ENCODE measurements around the gene PRM3. TPM values are rescaled to one million over a fixed set of nuclear protein-coding genes. Genes with fewer than 3 reads are reported as not detected.
A peak's percentile ranks its signal among the peaks of the same experiment; 100 is the strongest.

PRM3 gene
- total and polyA plus RNA-seq, 2 donors (not counting 1 experiment from before 2014, with no cell fraction given), result not detected

DNA sequence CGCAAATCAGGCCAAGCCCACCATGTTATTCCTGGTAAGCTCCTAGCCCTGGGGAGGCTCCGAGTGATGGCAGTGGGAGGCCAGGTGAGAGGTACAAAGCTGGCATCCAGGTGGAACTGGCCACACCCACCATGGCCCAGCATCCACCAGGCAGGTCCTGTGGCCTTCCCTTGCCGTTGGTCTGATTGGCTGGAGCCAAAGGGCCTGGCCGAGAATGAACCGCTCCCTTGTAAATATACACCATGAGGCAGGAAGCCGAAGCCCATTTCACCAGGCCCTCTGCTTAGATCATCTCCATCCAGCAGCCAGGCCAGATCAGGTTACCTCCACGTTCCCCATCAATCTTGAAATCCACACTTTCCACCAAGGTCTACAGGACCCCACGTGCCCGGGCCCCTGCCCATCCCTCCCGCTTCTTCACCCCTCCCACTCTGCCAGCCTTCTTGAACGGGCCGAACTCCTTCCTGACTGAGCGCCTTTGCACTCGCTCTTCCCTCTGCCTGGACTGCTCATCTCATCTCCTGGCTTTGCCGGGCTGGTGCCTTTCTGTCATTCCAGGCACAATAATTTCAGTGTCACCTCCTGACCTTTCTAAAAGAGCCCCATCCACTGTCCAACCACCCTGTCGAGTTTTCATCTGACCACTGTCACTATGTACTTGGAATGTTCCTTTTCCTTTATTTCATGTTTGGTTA is 23.2 kb downstream of the PRM3 start:
- ChIA-PET CTCF (interaction anchor here (0.7 to 1.1 kb wide), 2 partner anchors 61 to 285 kb away, joined by 3 read pairs; no protein-coding TSS in a partner anchor), POLR2A (interaction anchor here (0.7 to 1.4 kb wide), 6 partner anchors 19 to 106 kb away, joined by 3 to 5 read pairs (median 4); no protein-coding TSS in a partner anchor)
- TF ChIP-seq EZH2 (IDR thresholded peaks at IDR 0.05; ENCODE audit: borderline replicate concordance, insufficient read depth, low read depth, low read length, poor library complexity, severe bottlenecking), result no peak
- TF ChIP-seq, protein P1, sequence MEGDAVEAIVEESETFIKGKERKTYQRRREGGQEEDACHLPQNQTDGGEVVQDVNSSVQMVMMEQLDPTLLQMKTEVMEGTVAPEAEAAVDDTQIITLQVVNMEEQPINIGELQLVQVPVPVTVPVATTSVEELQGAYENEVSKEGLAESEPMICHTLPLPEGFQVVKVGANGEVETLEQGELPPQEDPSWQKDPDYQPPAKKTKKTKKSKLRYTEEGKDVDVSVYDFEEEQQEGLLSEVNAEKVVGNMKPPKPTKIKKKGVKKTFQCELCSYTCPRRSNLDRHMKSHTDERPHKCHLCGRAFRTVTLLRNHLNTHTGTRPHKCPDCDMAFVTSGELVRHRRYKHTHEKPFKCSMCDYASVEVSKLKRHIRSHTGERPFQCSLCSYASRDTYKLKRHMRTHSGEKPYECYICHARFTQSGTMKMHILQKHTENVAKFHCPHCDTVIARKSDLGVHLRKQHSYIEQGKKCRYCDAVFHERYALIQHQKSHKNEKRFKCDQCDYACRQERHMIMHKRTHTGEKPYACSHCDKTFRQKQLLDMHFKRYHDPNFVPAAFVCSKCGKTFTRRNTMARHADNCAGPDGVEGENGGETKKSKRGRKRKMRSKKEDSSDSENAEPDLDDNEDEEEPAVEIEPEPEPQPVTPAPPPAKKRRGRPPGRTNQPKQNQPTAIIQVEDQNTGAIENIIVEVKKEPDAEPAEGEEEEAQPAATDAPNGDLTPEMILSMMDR (IDR thresholded peaks at IDR 0.05), result no peak
- Mint-ChIP-seq H3K4me1 (peaks cover 40% of the 10 kb centered on the region), H3K27me3 (no peaks in the 10 kb centered on the region), H3K9me3 (ENCODE audit: insufficient read depth) (no peaks in the 10 kb centered on the region), H3K4me3 (peak overlapping the region; percentile 6), H3K27ac (peak overlapping the region; percentile 46)
- H3K79me2 ChIP-seq (ENCODE audit: control insufficient read depth, insufficient read depth, low read length), result peaks cover 14% of the 10 kb centered on the region
- no peak for ATAC-seq (ENCODE audit: low read depth)
- peaks cover 26 to 31% of the 10 kb centered on the region in 2 donors for H3K4me1 ChIP-seq (ENCODE audit: control insufficient read depth in 2 of 2, insufficient read depth in 2 of 2, low read length in 2 of 2)
- H2AFZ ChIP-seq (ENCODE audit: insufficient read depth, low read depth, low read length, poor library complexity, severe bottlenecking), result no peak overlapping the region
- no peak for DNase-seq
- H4K20me1 ChIP-seq (ENCODE audit: control insufficient read depth, insufficient read depth, low read length, poor library complexity, severe bottlenecking), result peaks cover 45% of the 10 kb centered on the region
- no peak overlapping the region for H3K4me3 ChIP-seq (ENCODE audit: control extremely low read depth in 1 of 5, extremely low read depth in 1 of 5, insufficient read depth in 1 of 5, low read depth in 2 of 5, low read length in 4 of 5)
- H3K9me3 ChIP-seq (ENCODE audit: control extremely low read depth in 1 of 3, control insufficient read depth in 2 of 3, insufficient read depth in 1 of 3, low read length in 2 of 3), result peaks cover 0 to 3% (median 0%) of the 10 kb centered on the region in 3 donors
- H3K27me3 ChIP-seq (replicated peaks in 1 of 4; ENCODE audit: control extremely low read depth in 1 of 4, control insufficient read depth in 3 of 4, insufficient read depth in 4 of 4, low read length in 3 of 4), result no peaks in the 10 kb centered on the region
- 90% methylated on average over 14 of the region's 16 CpGs for WGBS (ENCODE audit: insufficient coverage)
- no peak overlapping the region for H3K4me2 ChIP-seq (replicated peaks; ENCODE audit: low read depth, low read length, poor library complexity, severe bottlenecking)
- intact Hi-C loops (cut with micrococcal nuclease), result loop anchor here (10.0 kb wide), 2 partner anchors 435 to 665 kb away; partner anchors contain the start of gene GSPT1
- peaks cover 2 to 17% of the 10 kb centered on the region in 2 experiments for H3K36me3 ChIP-seq (replicated peaks in 1 of 2; ENCODE audit: control extremely low read depth in 1 of 2, control insufficient read depth in 1 of 2, extremely low read depth in 1 of 2, insufficient read depth in 2 of 2, low read length in 1 of 2)
- no peak overlapping the region for H3K9ac ChIP-seq (ENCODE audit: low read length)
- no peak overlapping the region for H3K27ac ChIP-seq (ENCODE audit: low read length in 2 of 2)

Measured in B cell (primary cell).